Effector CD8-positive, alpha-beta T cell (primary cell): ENCODE data around the gene DLG2.
"Not testable (repeated sequence)": the region's sequence is repeated elsewhere in the genome, so short reads cannot be mapped to it uniquely, and the experiment has no call there.

Experiments used
- DNase-seq: peaks from one replicate; lab custom pipeline; 2025; lab: John Stamatoyannopoulos, UW

Gene DLG2

DNA sequence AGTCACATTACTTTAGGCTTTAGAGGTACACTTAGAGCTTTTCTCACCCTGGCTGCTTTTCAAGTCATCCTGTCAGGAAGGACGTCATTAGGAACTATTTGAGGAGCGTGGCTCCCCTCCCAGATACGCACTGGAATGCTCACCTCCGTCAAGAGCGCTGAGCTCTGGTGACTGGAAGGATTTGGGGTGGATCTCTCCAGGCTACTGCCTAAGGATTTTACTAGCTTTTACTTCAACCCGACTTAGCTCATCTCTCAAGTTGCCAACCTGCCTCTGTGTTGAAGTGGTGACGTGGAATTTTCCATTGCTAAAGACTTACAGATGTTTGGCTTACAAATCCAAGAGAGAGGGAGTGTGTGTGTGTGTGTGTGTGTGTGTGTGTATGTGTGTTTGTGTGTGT lies 1985.6 kb downstream of the DLG2 start:
- DNase-seq = no peak

- DNase-seq = no peak
Measured at GRCh38 chr11:83639995-83640758, 1987.0 kb downstream of the DLG2 start.

DNA sequence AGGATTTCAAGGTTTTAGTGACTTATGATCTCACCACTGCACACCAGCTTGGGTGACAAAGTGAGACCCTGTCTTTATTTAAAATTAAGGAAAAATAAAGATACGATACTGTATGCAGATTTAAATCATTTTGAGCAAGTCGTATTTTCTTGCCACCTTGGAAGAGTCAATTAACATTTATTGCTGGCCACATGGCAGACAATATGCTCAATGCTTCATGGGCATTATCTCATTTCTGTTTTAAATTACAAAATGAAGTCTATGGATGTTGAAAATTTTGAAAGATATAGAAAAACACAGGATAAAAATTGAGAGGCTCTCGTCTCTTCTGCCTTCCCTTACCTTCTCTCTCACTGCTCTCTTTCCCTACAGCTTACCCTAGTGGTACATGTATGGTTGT lies 1992.0 kb downstream of the DLG2 start:
- no peak for DNase-seq

DNA sequence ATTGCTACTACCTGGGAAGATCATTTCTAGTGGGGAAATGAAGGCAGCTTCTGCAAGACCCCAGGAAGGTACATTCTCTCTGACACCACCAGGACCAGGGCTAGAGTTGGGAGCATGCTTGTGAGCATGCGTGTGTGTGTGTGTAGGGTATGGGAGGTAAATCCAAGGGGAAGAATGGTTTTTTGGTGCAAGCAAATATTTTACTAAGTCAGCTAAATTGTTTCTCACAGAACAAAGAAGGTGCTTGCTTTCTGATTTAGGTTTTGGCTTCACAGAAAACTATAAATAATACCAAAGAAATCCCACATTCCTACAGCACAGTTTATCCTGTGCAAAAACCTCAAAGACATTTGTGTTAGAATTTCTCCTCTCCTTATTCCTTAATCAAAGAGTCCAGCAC lies 1996.9 kb downstream of the DLG2 start:
- DNase-seq = no peak

- DNase-seq = no peak
Measured at GRCh38 chr11:83629775-83630174, 1997.4 kb downstream of the DLG2 start.

DNA sequence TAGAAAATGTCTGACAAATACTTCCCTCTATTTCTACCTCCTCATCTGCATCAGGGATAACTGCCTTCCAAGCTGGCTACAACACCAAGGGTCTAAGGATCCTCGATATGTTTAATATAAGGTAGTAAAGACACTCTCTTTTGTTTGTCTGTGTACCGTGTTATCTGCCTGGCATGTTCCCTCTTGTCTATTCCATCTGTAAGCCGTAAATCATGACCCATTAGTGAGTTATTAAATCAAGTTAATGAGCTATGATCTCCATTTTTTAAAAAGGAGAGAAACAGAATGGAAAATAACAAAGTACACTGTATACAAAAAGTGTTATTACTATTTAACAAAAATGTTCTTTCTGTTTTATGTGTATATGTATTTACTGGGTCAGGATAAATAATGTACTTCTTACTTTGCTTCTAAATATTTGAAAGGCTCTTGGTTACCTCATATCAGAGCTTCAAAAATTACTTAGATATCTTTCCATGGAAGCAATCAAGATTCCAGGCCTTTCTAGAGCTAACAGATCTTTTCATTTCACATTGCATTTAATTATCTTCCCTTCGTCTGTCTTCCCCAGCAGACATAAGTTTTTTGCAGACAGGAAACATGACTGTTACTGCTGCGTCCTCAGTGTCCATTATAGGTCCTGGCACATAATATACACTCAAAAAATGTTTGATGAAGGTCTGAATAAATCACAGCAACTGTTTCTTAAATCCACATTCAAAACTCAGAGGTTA lies 1998.4 kb downstream of the DLG2 start:
- DNase-seq = no peak

- DNase-seq = no peak
Measured at GRCh38 chr11:83625336-83625735, 2001.8 kb downstream of the DLG2 start.

DNA sequence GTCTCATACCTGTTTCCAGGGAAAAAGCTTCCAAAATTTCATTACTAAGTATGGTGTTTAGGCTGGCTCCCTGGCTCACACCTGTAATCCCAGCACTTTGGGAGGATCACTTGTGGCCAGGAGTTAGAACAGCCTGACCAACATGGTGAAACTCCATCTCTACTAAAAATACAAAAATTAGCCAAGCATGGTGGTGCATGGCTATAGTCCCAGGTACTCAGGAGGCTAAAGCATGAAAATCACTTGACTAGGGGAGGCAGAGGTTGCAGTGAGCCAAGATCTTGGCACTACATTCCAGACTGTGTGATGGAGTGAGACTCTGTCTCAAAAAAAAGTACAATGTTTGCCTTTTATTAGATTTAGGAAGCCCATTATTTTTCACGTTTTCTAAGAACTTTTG lies 2009.5 kb downstream of the DLG2 start:
- DNase-seq = no peak

GRCh38 chr11:83613767-83614121 lies 2013.4 kb downstream of the DLG2 start:
- DNase-seq = no peak

DNA sequence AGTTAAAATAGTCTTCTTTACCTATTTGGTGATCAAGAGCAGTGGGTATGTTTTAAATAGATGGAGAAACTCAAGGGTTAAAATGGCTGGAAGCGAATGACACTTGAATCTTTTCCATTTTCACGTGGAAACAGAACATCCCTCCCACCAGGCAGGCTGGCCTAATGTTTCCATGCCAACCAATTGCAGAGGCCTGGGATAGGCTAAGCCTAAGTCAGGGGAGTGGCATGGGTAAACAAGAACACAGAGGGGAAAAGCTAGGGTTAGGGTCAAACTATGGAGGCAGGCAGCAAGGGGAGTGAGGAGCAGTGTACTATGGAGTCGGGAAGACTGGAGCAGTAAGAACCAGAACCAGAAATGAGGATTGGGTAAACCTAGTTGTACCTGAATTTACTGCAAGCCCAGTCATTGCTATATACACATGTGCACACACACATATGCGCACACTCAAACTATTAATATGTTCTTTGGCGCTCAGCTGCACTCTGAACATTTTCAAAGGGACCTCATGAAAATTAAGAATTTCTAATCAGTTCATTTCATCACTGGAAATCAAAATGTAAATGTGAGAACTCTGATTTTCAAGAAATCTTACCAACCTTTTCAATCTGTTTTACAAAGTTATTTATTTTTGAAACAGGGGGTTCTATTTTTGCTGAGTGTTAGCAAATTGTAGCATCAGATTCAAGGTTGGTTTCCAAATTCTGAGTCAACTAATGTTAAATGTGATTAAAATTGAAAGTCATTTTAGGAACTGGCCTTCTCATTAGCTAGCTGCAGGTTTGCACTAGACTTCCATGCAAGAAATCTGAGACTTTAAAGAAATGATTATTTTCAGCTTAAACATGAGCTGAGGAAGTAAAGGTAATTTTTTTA lies 2014.0 kb downstream of the DLG2 start:
- no peak for DNase-seq

DNA sequence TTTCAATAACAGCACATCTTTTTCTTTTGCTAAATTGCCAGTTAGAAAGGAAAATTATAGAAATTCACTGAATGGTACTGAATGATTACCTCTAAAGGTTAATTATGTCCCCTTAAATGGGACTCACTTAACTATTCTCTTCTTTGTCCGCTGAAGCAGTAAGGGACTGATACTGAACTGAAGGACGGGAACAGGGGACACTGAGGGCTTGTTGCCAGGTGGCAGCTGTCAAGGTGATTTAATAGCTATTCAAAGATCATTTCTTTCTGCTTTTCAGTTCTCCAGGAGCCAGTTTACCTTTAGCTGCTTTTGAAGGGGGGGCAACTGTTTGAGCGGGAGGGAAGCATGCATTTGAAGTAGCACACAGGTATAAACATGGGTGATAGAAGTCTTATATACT lies 2015.5 kb downstream of the DLG2 start:
- no peak for DNase-seq

DNA sequence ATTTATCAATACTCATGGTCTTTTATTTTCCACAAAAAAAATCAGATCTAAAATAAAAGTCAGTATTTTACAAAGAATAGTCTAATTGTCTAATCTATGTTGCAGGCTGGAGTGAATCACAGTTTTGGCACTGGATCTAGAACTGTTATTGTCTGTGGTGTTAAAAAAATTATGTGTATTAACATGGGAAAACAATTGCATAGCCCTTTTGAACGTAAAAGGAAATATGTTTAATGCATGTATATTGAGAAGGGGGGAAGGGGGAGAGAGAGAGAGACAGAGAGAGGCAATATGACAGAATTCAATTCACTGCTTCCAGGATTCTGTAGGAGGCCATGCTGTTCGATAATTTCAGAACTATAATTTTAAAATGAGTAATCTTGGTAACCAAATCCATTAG lies 2016.1 kb downstream of the DLG2 start:
- DNase-seq = no peak

DNA sequence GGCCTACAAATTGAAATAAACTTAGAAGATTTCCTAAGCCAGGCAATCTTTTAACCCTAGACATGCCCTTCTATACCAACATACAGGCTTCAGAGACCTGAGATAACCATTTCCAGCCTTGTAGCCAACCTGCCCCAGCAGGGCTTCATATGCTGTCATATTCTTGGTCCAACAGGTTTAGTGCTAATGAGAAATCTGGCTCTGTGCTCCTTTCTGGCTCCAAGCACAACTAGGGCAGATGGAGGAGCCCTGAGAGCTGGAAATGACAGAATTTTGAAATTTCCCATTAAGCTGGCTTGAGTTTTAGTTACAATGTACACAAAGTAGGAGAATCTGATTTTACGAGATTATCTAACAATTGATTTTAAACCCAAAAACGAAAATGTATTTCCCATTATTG lies 2018.0 kb downstream of the DLG2 start:
- DNase-seq = no peak

GRCh38 chr11:83608571-83608970 lies 2018.6 kb downstream of the DLG2 start:
- DNase-seq = no peak

DNA sequence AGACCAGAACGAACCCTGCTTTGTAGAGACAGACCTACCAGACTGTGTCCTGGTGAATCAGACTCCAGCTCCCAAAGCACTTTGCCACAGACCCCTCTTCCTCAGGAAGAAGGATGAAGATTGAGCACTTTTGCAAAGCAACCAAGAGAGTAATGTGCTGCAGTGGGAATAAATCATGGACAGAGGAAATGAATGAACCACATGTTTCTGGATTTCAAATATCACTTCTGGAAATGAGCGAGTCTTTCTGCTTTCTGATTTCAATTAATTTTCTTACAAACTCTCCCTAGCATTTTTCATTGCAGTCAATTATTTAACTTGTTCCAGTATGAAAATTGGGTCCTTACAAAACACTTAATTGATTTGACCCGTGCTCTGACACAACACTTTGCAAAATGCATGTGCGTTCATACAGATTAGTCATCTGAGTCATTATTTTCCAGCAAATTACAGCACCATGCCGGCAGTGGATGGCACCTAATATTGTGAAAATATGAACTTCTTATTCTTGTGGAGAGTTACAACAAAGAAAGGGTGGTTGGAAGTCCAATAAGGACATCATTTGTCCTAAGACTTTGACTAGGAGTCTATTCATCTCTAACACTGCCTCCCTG lies 2025.1 kb downstream of the DLG2 start:
- DNase-seq = no peak

DNA sequence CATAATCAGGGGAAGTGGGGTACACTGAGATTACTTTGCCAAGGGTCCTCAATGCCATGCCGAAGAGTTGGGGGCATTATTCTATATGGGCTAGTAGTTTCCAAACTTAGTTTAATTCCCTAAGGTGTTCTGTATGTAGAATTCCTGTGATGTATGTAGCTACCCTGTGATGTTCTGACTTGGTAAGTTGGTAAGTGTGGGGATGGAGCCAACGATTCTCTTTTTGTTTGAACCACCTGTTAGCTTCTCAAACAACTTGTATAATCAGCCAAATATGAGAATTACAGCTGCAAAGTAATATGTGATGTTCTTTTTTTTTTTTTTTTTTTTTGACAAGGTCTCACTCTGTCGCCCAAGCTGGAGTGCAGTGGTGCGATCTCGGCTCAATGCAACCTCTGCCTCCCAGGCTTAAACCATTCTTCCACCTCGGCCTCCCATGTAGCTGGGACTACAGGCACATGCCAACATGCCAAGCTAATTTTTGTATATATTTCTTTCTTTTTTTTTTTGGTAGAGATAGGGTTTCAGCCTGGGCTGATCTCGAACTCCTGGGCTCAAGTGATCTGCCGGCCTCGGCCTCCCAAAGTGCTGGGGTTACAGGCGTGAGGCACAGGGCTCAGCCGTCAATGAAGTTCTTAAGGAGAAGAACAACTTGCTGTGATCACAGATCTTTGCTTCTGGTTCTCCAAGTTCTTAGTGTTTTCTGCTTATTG lies 2025.8 kb downstream of the DLG2 start:
- no peak for DNase-seq

- no peak for DNase-seq
Measured at GRCh38 chr11:83600661-83601060, 2026.5 kb downstream of the DLG2 start.

- DNase-seq = no peak
Measured at GRCh38 chr11:83599066-83599465, 2028.1 kb downstream of the DLG2 start.

DNA sequence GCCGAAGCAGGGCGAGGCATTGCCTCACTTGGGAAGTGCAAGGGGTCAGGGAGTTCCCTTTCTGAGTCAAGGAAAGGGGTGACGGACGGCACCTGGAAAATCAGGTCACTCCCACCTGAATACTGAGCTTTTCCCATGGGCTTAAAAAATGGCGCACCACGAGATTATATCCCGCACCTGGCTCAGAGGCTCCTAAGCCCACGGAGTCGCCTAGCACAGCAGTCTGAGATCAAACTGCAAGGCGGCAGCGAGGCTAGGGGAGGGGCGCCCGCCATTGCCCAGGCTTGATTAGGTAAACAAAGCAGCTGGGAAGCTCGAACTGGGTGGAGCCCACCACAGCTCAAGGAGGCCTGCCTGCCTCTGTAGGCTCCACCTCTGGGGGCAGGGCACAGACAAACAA lies 2039.3 kb downstream of the DLG2 start:
- not testable (repeated sequence) for DNase-seq

DNA sequence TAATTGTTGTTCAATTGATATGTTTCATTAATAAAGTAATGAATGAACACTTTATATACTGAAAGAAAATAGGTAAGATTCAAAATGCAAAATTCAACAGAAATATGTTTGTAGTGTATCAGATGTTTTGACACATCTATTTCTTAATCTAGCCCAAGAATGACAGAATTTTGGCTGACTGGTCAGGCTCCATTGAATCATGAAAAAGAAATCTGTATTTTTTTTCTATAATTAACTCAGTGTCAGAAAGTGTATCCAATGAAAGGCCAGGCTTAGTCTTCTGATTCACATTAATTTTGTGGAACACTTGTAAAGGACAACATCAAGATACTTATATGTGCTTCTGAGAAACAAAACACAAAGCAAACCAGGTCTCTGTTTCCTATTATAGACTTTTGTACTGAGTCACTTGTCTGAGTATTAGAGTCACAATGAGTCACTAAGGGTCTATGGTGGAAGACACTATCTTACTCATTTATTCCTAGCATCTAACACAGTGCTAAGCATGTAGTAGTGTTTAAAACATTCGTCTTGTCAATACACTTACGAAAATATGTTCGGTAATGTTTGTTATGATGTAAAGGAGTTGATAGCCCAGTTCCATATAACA lies 2043.3 kb downstream of the DLG2 start:
- no peak for DNase-seq

DNA sequence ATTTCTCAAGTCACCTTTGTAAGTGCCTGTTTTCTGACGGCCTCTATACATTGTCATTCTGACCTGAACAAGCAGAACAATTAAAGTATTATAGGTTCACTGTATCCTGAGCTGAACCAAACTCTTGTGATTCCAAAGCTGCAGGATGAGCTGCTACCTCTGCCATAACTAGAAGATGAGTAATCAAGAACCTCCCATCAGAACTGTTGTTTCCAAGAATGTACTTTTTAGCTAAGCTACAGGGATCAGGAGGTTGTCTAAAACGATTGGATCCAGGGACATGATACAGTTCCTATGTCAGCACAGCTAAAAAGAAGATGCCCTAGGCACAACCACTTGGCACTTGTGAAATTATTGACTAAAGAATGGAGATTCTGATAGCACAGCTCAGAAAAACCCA lies 2052.6 kb downstream of the DLG2 start:
- no peak for DNase-seq
